ENCODE measurements around the gene B3GAT1.

DNA sequence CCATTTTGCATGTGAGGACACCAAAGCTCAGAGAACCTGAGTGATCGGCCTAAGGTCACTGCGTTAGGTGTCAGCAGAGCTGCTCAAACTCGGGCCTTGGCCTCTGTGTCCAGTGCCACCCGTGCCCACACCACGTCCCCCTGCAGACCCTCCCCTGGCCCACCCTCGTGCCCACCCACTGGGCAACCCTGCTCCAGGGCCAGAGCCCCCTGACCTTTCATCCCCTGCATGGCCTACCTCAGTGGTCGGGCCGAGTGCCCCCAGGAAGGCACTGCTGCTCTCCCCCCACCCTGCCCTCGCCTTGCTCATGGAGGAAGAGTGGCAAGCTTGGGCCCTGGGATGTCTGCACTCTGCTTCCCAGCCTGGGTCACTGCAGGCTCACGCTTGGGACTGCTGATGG is 17.7 kb downstream of the B3GAT1 start:
- TF ChIP-seq EZH2 (IDR thresholded peaks at IDR 0.05; ENCODE audit: borderline replicate concordance, low read length): no peak
- no peak for TF ChIP-seq CTCF (conservative IDR thresholded peaks at IDR 0.05 in 1 of 2, IDR thresholded peaks at IDR 0.05 in 1 of 2; ENCODE audit: extremely low read depth in 1 of 2, insufficient read depth in 1 of 2, low read depth in 1 of 2, low read length in 2 of 2)

Data from mammary epithelial cell (primary cell).